Fibroblast of skin of right quadriceps (primary cell): ENCODE measurements around the gene HCFC2.
"Not testable (repeated sequence)": the region's sequence is repeated elsewhere in the genome, so short reads cannot be mapped to it uniquely, and the experiment has no call there.

Experiments used
- DNase-seq: peaks from one replicate; pipeline ENCODE4 v3.0.0-alpha.2; 2013

HCFC2 gene

DNA sequence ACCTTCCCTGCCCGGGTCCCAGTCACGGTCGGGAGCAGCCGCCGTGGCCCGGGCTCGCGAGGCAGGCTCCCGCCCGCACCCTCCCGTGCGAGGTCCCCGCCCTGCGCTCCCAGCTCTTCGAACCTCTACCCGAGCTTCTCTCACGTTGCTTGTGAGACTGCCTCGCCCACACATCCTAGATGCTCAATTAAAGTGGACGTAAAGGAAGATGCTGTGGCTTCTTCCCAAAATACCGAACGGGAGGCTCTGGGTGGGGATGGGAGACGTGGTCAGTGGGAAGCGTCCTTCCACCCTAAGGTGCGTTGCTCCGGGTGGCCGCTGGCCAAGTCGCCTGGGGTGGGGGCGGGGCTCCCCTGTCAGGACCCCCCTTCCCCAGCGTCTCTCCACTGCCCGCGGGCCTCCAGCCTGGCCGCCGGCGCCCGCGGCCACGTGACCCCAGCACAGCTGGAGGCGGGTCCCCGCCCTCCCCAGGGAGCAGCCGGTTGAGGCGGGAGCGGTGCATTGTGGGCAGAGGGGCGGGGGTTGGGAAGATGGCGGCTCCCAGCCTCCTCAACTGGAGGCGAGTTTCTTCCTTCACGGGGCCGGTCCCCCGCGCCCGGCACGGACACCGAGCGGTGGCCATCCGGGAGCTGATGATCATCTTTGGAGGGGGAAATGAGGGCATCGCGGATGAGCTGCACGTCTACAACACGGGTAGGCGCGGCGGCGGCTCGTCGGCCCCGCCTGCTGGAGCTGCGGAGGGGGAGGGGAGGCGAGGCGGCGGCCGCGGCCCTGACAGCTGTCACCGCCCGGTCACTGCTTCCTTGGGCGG is at the start of gene HCFC2:
Gene HCFC2, plus strand, starts transcription at position 501 of the 811 bp plus-strand sequence. Its CDS starts 30 bp downstream, at position 531.
- DNase-seq: peak; percentile 86

GRCh38 chr12:104021862-104022261 is 42.5 kb upstream of the HCFC2 start:
- DNase-seq: not testable (repeated sequence)

- DNase-seq: no peak
Observed at GRCh38 chr12:104022786-104023185, 41.5 kb upstream of the HCFC2 start.

GRCh38 chr12:104023710-104024109 is 40.6 kb upstream of the HCFC2 start:
- no peak for DNase-seq

- DNase-seq: no peak
Observed at GRCh38 chr12:104024348-104024747, 40.0 kb upstream of the HCFC2 start.

DNA sequence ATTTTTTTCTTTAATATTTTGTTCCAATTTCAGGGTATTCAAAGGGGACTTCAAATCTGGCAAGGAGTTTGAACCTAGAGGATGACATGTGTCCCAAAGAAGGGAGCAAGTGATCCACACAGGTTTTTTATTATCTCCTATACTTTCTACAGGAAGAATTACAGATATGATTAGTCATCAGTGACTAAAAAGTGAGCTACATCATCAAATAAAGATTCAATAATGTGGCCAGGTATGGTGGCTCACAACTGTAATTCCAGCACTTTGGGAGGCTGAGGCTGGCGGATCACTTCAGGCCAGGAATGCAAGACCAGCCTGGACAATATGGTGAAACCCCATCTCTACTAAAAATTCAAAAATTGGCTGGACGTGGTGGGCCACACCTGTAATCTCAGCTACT is 38.6 kb upstream of the HCFC2 start:
- DNase-seq: no peak

GRCh38 chr12:104026841-104027599 is 37.3 kb upstream of the HCFC2 start:
- DNase-seq: no peak

GRCh38 chr12:104030596-104030995 is 33.7 kb upstream of the HCFC2 start:
- DNase-seq: not testable (repeated sequence)

DNA sequence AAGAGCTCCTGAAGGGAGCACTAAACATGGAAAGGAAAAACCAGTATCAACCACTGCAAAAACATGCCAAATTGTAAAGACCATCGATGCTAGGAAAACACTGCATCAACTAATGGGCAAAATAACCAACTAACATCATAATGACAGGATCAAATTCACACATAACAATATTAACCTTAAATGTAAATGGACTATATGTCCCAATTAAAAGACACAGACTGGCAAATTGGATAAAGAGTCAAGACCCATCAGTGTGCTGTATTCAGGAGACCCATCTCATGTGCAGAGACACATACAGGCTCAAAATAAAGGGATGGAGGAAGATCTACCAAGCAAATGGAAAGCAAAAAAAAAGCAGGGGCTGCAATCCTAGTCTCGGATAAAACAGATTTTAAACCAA is 28.2 kb upstream of the HCFC2 start:
- DNase-seq: not testable (repeated sequence)

- DNase-seq: not testable (repeated sequence)
Observed at GRCh38 chr12:104039769-104040168, 24.6 kb upstream of the HCFC2 start.

DNA sequence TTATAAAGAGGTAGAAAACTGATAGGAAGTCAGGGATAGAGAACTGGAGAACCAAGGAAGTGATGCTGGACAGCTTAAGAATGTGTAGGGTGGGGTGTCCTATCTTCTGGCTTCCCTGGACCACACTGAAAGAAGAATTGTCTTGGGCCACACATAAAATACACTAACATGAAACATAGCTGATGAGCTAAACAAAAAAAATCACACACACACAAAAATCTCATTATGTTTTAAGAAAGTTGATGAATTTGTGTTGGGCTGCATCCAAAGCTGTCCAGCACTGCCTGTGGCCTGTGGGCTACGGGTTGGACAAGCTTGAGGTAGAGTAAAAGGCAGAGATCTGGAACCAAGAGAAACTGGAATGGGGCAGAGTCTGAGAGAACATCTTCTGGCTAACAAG is 21.8 kb upstream of the HCFC2 start:
- no peak for DNase-seq

DNA sequence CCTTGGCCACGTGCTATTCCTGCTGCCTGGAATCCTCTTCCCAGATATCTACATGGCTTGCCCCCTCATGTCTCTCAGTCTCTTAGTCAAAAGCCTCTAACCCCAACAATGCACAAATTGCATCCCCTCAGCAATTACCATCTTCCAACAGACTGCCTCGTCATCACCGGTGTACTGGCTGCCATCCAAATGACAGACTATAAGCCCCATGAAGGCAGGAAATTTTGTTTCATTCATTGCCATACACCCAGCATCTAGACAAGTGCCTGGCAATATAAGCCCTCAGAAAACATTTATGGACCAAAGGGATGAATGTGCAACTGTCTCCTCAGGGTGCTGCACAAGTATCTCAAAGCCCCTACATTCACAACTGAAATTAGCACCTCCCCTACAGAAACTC is 20.2 kb upstream of the HCFC2 start:
- DNase-seq: no peak

DNA sequence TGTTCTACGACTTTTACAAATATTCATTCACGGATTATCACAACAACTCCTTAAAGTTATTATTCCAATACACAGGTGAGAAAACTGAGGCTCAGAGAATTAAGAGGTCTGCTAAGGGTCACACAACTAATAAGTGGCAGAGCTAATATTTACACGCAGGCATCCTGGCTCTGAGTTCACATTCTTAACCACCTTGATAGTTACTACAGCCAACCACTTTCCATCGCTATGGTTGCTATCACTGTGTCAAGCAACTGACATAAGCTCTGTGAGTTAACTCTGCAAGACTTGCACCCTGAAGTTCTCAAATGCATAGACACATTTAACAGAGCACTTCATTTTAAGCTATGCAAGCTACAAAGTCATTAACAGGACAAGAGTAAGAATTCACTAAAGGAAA is 18.0 kb upstream of the HCFC2 start:
- DNase-seq: no peak

DNA sequence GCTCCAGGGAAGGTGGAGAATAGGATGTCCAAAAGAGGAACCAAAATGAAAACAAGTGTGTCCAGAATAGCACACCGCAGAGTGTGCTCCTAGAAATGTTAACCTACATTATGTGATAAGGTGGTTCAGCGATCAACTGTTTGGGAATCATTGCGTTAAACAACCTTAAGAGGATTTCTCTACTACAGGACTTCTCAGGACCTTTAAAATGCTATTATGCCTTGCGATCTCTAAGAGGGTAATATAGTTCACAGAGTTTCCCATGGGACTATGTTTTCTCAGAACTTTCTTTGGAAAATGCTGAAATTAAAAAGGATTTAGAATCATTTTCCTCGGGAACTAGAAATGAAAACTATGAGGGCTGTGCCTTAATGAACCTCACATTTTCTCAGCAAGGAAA is 16.2 kb upstream of the HCFC2 start:
- DNase-seq: no peak

DNA sequence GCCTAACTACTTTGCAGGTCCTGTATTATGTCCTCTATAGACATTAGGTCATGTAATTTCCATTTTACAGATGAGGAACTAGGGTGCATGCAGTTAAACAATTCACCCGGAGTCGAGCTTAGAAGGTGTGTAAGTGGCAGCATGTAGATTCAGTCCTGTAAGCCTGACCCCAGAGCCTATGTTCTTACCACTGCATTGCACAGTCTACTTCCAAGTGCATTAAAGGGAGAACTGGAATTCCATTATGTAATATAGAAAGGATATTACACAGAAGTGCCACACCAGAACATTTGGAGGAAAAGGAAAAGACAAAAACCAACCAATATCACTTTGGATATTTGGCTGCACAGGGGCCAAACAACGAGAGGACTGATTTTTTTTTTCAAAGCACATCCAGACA is 15.5 kb upstream of the HCFC2 start:
- DNase-seq: peak; percentile 42

DNA sequence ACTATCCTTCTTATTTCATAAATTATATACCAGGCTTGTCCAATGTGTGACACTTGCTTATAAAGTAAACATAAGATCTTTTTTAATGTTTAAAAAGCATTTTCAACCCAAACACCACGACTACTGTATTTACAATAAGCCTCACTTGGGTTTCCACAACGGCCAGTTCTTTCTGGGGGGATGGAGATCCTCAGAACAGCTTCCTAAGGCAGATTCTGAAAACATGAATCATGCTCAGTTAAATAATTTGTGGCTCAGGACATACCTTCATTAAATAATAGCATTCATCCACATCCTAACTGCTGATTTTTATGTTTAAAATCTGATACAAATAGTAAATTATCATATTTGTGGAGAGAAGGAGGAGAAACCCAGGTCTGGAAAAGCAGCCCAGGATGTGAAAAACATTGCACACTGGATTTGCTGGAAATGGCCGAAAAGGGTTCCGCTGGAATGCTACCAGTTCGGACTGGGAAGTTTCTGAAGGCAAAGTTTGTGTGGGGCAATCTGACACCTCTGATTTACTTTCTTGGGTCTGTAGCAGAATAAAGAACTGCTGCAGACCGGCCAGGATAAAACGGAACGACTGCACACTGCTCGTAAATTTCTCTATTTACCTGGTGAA is 14.9 kb upstream of the HCFC2 start:
- peak; percentile 75 for DNase-seq

- peak; percentile 86 for DNase-seq
Observed at GRCh38 chr12:104049903-104050356, 14.4 kb upstream of the HCFC2 start, which contains the start of gene GLT8D2. GLT8D2 (minus strand) TSS chr12:104050187; CDS start chr12:104019648, 30,539 bp downstream.

DNA sequence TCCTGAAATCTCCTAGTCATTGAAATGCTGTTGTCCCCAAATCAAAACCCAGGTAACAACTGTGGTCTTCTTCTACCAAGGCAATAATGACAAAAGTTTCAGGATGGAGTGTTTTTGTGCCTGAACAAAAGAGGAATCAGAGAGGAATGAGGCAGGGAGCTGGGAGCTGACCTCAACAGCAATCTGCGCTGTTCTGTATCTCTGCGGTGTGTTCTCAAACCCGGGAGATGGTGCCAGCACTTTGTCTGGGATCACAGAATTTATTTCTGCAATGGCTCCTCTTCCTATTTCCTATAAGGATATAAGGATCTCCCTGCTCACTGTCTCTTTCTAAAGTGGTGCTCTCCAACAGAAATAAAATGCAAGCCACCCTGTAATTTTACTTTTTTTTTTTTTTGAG is 13.9 kb upstream of the HCFC2 start:
- DNase-seq: no peak

DNA sequence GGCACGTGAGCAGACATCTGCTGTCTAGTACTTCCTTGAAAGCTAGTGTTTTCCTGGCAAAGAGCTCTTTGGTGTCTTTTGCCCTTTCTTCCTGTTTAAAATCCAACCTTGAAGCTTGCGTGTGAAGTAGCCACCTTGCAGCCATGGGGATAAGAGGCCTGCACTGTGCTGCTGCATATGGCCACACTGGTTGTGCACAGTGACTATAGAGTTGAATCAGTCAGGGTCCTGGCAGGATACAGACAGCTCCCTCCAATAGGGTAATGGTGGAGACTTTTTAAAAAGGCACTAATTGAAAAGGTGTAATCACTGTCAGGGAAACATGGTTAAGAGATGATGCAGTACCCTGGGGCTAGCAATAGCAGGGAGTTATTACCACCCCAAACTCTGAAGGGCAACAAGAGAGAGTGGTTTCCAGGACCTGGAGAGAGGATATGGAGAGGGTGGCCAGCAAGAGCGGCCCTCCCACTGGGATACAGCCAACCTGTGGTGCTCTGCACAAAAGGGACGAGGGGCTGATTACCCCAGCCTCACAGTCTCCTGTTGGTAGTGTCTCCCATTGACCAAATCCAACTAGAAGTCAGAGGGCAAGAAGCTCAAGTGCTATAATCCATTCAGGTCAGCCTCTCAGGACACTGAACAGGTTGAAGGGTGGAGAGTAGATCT is 9.5 kb upstream of the HCFC2 start:
- no peak for DNase-seq

DNA sequence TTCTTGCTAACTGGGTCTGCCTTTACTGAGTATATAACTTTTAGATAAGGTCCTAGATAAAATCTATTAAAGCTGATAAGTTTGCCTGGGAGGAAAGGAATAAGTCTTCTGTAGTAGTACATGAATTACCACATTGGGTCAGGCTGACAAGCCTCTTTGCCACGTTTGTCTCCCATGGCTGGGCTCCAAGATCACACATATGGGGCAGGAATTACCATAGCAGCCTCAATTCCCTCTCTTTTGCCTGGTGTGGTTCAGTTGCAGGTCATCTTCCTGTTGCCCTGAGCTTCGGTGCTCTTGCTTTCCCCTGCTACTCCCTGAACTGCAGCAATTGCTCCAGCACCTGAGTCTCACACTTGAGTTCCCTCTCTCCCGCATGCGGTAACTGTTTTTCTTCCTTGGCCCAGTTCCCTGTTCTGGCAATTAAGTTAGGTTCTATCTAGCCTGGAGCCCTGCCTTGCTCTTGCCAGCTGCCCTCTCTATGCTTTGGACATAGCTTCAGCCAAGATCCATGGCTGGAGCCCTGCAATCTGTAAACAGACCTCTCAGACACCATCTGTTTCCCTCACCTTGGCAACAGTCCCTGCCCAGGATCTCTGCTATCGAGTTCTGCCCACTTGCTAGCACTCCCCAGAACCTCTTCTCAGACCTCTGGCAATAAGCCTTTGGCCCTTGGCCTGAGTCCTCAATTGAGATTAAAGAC is 8.5 kb upstream of the HCFC2 start:
- DNase-seq: no peak

- no peak for DNase-seq
Observed at GRCh38 chr12:104056419-104056972, 7.8 kb upstream of the HCFC2 start.

DNA sequence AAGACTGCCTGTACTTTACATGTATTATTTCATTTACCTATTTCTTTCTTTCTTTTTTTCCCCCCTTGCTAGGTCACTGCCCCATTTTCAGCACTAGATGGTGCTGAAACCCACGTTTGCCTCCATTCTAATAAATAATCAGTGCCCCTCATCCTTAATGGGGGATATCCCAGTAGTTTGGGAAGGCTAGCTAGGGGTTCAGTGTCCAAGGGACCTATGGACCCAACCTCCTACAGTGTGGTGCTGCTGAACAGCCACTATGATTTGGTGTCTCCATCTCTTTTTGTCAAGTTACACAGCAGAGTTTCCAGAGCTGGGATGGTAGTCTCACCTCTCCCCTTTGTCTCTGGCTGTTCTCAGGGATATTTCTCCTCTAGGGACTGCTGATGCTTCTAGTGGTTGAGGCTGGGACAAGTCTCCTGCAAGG is 6.5 kb upstream of the HCFC2 start:
- DNase-seq: peak; percentile 22
